Heart left ventricle (tissue), 13 donors: ENCODE measurements around the gene CRIM1.

ENCODE experiments used
- CTCF ChIP-seq, 12 donors: fragments of 200-600 bp; sonication (generic) in 4 of 12; IDR thresholded peaks; one replicate each; pipeline versions ENCODE4 v1.5.0 to v1.8.0; 2018 to 2022; ENCODE audit warnings: antibody characterized with exemption in 12 of 12, mild to moderate bottlenecking in 5 of 12
- POLR2A ChIP-seq, 2 donors: fragments of 450-650 bp; IDR thresholded peaks; one replicate each; pipeline ENCODE4 v1.6.1; 2017; ENCODE audit warnings: antibody characterized with exemption in 2 of 2, mild to moderate bottlenecking in 2 of 2, moderate library complexity in 2 of 2
- donor health status: ischemic (EF 13 %, LVEDD 7.1; RV severe dilation, severe dysfunction).
- donor health status: DM: no; HTN: yes; CAD: no.
- donor health status: DM: no; HTN: no; CAD: no.
- donor health status: ischemic (EF 25% LVEDD 6.9; RV normal size, moderate dysfunction).
- donor health status: ischemic (EF 25% LVEDD 5.7; RV mildly dilated, moderate dysfunction).
- donor health status: ischemic (EF 35%, LVEDD 5.7; RV mildly dilated, moderate dysfunction).
- donor health status: nonischemic (EF 11% LVEDD 7.7; RV severe dilation, severe dysfunction).
- donor health status: DM: yes; HTN: yes; CAD: no.
- donor health status: PGD.
- donor health status: ischemic (EF 29% LVEDD 5.4; RV normal size, mild dysfunction).
- donor health status: nonischemic (EF 23%, LVEDD 6.1; RV moderate dilation, normal function).

- TF ChIP-seq CTCF (IDR thresholded peaks at IDR 0.05) (no peak), POLR2A (IDR thresholded peaks at IDR 0.05) (no peak)
Measured at GRCh38 chr2:36371928-36372391, 16.4 kb downstream of the CRIM1 start.
